Mucosa of descending colon (tissue), 3 donors: ENCODE results near the gene CENPC. TPM values are rescaled to one million over a fixed set of nuclear protein-coding genes. Genes with fewer than 3 reads are reported as not detected.
A peak's percentile ranks its signal among the peaks of the same experiment; 100 is the strongest.

Experiments used
- ATAC-seq: fragments of 200-7000 bp; cut with Tn5 transposase; one replicate; pipeline ENCODE4 v1.9.1; 2020; ENCODE audit warnings: mild to moderate bottlenecking, moderate library complexity
- DNase-seq, 3 donors: peaks; one replicate each; pipeline ENCODE4 v3.0.0-alpha.2; 2020
- H3K36me3 ChIP-seq: fragments of 200-600 bp; one replicate; pipeline ENCODE4 v1.8.0; 2021; ENCODE audit warnings: low read depth, mild to moderate bottlenecking
- H3K4me1 ChIP-seq: fragments of 200-600 bp; one replicate; pipeline ENCODE4 v1.8.0; 2021; ENCODE audit warnings: low read depth, mild to moderate bottlenecking
- H3K4me3 ChIP-seq: fragments of 200-600 bp; one replicate; pipeline ENCODE4 v1.8.0; 2021; ENCODE audit warnings: mild to moderate bottlenecking
- H3K9me3 ChIP-seq: fragments of 200-600 bp; one replicate; pipeline ENCODE4 v1.8.0; 2021; ENCODE audit warnings: mild to moderate bottlenecking
- intact Hi-C, 2 donors: fragments of 100-400 bp; cut with DNase I in 1 of 2; cut with micrococcal nuclease in 1 of 2; formaldehyde crosslinking; loops; one replicate each; pipeline versions ENCODE4 v1.11.0 to v1.11.1; 2022; cut with DNase I, micrococcal nuclease
- total RNA-seq, 3 donors: library from RNA; stranded (reverse); fragmentation: NEBNext Ultra II Directional in 2 of 3; extraction: Animal tissue kit (Norgen Biotek cat#: 25700) in 2 of 3; gene quantifications; one replicate each; pipeline versions ENCODE4 v1.2.1 to v1.2.4, GENCODE V29; 2021 to 2023
- TF ChIP-seq, protein P1 (sequence below): fragments of 200-600 bp; IDR thresholded peaks from one replicate; pipeline ENCODE4 v1.8.0; 2022; ENCODE audit warnings: antibody characterized with exemption, mild to moderate bottlenecking
- donor health status: DM: no; HTN: no; CAD: no; lungs with moderate emphysema.
- donor health status: DM: no; HTN: no; CAD: no.
- donor health status: DM: no; HTN: yes; CAD: no.

Gene CENPC
- total RNA-seq, 3 donors from 2014 or later, result 17.3 to 26.4 (median 26.0) TPM

DNA sequence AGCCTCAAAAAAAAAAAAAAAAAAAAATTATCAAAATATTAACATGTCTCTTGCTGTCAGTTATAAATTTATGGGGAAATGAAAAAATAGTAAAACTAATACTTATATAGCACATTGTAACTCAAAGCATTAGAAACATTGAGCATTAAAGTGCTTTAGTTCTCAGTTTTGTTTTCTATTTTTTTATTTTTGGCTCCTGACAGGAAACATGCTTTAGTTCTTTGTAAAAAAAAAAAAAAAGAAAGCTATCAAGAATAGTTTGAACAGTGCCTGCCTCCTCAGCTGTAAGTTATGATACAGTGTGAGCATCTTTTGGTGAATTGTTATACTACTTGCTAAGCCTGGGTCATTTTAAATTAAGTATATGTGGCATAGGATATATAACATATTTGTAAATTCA is 5.1 kb upstream of the CENPC start:
- H3K36me3 ChIP-seq, result no peaks in the 10 kb centered on the region
- ATAC-seq (no peak), DNase-seq (no peak)
- no peak overlapping the region for H3K4me3 ChIP-seq
- no peaks in the 10 kb centered on the region for H3K9me3 ChIP-seq
- intact Hi-C loops, result no loop called here
- H3K4me1 ChIP-seq, result no peaks in the 10 kb centered on the region
- TF ChIP-seq, protein P1, sequence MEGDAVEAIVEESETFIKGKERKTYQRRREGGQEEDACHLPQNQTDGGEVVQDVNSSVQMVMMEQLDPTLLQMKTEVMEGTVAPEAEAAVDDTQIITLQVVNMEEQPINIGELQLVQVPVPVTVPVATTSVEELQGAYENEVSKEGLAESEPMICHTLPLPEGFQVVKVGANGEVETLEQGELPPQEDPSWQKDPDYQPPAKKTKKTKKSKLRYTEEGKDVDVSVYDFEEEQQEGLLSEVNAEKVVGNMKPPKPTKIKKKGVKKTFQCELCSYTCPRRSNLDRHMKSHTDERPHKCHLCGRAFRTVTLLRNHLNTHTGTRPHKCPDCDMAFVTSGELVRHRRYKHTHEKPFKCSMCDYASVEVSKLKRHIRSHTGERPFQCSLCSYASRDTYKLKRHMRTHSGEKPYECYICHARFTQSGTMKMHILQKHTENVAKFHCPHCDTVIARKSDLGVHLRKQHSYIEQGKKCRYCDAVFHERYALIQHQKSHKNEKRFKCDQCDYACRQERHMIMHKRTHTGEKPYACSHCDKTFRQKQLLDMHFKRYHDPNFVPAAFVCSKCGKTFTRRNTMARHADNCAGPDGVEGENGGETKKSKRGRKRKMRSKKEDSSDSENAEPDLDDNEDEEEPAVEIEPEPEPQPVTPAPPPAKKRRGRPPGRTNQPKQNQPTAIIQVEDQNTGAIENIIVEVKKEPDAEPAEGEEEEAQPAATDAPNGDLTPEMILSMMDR, result no peak

DNA sequence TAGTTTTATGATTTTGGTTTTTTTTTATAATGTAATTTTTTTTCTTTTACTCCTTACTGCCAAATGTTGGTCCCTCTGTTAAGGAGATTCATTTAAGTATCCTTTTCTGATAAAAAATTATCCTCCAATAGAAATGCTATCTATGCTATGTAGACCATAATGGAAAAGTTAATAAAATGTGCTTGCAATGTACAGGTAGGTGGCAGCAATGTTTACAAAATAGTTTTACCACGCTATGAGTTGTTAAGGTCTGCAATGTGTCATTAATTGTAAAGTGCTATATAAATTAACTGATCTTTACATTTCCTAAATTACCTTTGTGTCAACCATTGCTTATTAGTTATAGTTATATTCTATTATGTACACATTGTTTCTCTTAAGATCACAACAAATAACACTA is 3.8 kb upstream of the CENPC start:
- TF ChIP-seq, protein P1, result no peak
- intact Hi-C loops, result no loop called here
- ATAC-seq (no peak), DNase-seq (no peak)
- no peak overlapping the region for H3K4me3 ChIP-seq
- H3K4me1 ChIP-seq, result peaks cover 1% of the 10 kb centered on the region
- no peaks in the 10 kb centered on the region for H3K9me3 ChIP-seq
- H3K36me3 ChIP-seq, result no peaks in the 10 kb centered on the region

DNA sequence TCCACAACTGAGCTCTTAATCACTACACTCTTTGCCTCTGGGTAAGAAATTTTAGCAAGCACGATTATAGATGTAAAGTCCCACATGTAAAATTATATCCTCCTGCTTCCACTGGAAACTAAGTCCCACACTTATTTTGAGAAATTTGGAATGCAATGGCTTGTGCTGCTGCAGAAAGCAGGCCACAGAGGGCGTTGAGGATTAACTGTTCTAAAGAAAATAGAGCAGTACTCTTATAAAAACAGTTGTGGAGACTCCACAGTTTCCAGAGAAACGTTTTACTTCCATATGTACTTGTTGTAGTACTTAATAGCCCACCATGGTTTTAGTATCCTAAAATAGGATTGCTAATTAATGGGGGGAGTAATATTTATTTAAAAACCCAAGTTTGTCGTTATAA is 1.7 kb upstream of the CENPC start:
- no peak for ATAC-seq
- H3K9me3 ChIP-seq, result no peaks in the 10 kb centered on the region
- no peak for DNase-seq
- TF ChIP-seq, protein P1, result no peak
- peaks cover 18% of the 10 kb centered on the region for H3K4me1 ChIP-seq
- no peaks in the 10 kb centered on the region for H3K36me3 ChIP-seq
- H3K4me3 ChIP-seq, result no peak overlapping the region
- intact Hi-C loops, result no loop called here

DNA sequence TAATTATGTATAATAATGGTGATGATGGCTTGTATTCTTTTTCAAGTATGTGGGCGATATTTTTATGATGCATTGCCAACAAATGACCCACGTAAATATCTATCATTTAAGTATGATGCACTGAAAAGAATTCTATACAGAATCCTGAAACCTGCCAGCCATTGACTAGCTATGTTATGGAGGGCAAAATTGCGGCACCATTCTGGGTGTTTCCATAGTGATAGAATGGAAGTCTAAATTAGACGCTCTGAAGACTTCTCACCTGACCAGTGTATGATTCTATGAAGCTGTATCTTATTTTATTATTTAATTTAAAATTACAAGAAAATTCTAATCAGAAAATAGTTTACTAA is 677 bp upstream of the CENPC start:
- Histone ChIP-seq H3K36me3 (no peaks in the 10 kb centered on the region), H3K4me1 (peaks cover 19% of the 10 kb centered on the region), H3K9me3 (no peaks in the 10 kb centered on the region), H3K4me3 (peak overlapping the region; percentile 56)
- TF ChIP-seq, protein P1, result no peak
- intact Hi-C loops, result no loop called here
- ATAC-seq (no peak), DNase-seq (no peak)

DNA sequence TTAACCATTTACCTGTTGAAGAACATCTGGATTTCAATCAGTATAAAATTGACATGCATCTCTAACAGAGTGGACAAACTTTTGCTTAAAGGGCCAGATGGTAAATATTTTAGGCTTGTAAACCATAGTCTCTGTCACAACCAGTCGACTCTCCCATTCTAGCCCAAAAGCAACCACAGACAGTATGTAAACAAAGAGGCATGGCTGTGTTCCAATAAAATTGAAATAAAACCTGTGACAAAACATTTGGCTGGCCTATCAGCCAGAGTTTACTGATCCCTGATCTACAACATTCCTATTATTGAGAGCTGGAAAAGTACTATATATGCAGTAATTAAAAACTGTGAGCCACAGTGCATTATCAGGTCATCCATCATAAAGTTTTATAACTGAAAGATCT is 3.2 kb downstream of the CENPC start:
- intact Hi-C loops, result no loop called here
- no peak for ATAC-seq
- Histone ChIP-seq H3K9me3 (no peaks in the 10 kb centered on the region), H3K4me1 (peaks cover 19% of the 10 kb centered on the region), H3K36me3 (no peaks in the 10 kb centered on the region), H3K4me3 (no peak overlapping the region)
- TF ChIP-seq, protein P1, result no peak
- no peak for DNase-seq

DNA sequence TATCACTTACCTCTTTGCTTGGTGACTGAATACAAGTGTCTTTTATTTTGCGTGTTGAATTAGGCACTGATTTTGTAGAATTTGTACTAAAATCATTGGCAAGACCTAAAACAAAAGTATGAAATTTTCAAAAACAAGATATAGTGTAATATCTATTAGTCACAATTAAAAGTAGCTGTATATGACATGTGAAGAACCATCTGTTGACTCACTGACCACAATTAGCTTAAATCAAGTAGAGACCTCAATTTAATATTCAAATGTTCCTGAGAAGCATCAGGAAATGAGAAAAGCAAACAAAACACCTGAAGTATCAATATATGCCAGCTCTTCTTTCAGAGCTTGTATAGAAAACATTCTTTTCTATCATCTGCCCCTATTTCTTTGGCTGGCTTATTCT is 5.5 kb downstream of the CENPC start:
- H3K4me3 ChIP-seq, result no peak overlapping the region
- H3K4me1 ChIP-seq, result peaks cover 19% of the 10 kb centered on the region
- no peak for DNase-seq
- no peaks in the 10 kb centered on the region for H3K9me3 ChIP-seq
- ATAC-seq, result no peak
- H3K36me3 ChIP-seq, result no peaks in the 10 kb centered on the region
- TF ChIP-seq, protein P1, result no peak
- intact Hi-C loops, result no loop called here
